ENCODE data around the gene MYBBP1A. TPM values are rescaled to one million over a fixed set of nuclear protein-coding genes. Genes with fewer than 3 reads are reported as not detected.
A peak's percentile ranks its signal among the peaks of the same experiment; 100 is the strongest.

The MYBBP1A gene
- total RNA-seq, 4 donors from 2014 or later: 73.4 to 127 (median 83.8) TPM

- no peaks in the 10 kb centered on the region for H3K9me3 ChIP-seq
- H3K27ac ChIP-seq: peak overlapping the region; percentile 37
- H3K27me3 ChIP-seq: no peaks in the 10 kb centered on the region
- H3K4me3 ChIP-seq: no peak overlapping the region
- no peak for DNase-seq (ENCODE audit: low spot score in 2 of 2)
- TF ChIP-seq EP300 (IDR thresholded peaks at IDR 0.05) (no peak), POLR2AphosphoS5 (IDR thresholded peaks at IDR 0.05) (no peak), POLR2A (IDR thresholded peaks at IDR 0.05) (no peak)
- TF ChIP-seq, protein P1, sequence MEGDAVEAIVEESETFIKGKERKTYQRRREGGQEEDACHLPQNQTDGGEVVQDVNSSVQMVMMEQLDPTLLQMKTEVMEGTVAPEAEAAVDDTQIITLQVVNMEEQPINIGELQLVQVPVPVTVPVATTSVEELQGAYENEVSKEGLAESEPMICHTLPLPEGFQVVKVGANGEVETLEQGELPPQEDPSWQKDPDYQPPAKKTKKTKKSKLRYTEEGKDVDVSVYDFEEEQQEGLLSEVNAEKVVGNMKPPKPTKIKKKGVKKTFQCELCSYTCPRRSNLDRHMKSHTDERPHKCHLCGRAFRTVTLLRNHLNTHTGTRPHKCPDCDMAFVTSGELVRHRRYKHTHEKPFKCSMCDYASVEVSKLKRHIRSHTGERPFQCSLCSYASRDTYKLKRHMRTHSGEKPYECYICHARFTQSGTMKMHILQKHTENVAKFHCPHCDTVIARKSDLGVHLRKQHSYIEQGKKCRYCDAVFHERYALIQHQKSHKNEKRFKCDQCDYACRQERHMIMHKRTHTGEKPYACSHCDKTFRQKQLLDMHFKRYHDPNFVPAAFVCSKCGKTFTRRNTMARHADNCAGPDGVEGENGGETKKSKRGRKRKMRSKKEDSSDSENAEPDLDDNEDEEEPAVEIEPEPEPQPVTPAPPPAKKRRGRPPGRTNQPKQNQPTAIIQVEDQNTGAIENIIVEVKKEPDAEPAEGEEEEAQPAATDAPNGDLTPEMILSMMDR (IDR thresholded peaks at IDR 0.05): no peak
- H3K4me1 ChIP-seq: peaks cover 44% of the 10 kb centered on the region
- H3K36me3 ChIP-seq: peaks cover 88% of the 10 kb centered on the region
- WGBS: 83% methylated on average over 15 of the region's 29 CpGs
Observed at GRCh38 chr17:4541328-4542002, 13.7 kb downstream of the MYBBP1A start.

GRCh38 chr17:4540687-4541327, 14.4 kb downstream of the MYBBP1A start:
- H3K4me3 ChIP-seq: no peak overlapping the region
- 68% methylated on average over 13 of the region's 15 CpGs for WGBS

GRCh38 chr17:4540224-4540651, 14.9 kb downstream of the MYBBP1A start:
- peaks cover 56% of the 10 kb centered on the region for H3K4me1 ChIP-seq
- peaks cover 76% of the 10 kb centered on the region for H3K36me3 ChIP-seq
- DNase-seq (ENCODE audit: low spot score in 2 of 2): no peak

More at GRCh38 chr17:4540687-4541327, 14.4 kb downstream of the MYBBP1A start:
- no peaks in the 10 kb centered on the region for H3K27me3 ChIP-seq
- H3K36me3 ChIP-seq: peaks cover 81% of the 10 kb centered on the region
- no peaks in the 10 kb centered on the region for H3K9me3 ChIP-seq
- peaks cover 50% of the 10 kb centered on the region for H3K4me1 ChIP-seq
- no peak for DNase-seq (ENCODE audit: low spot score in 2 of 2)
- H3K27ac ChIP-seq: peak overlapping the region; percentile 37
- TF ChIP-seq POLR2A (IDR thresholded peaks at IDR 0.05) (no peak), EP300 (IDR thresholded peaks at IDR 0.05) (no peak), POLR2AphosphoS5 (IDR thresholded peaks at IDR 0.05) (no peak)
- TF ChIP-seq, protein P1 (IDR thresholded peaks at IDR 0.05): no peak

GRCh38 chr17:4539576-4540223, 15.5 kb downstream of the MYBBP1A start:
- Histone ChIP-seq H3K36me3 (peaks cover 70% of the 10 kb centered on the region), H3K27ac (no peak overlapping the region), H3K9me3 (no peaks in the 10 kb centered on the region), H3K27me3 (no peaks in the 10 kb centered on the region), H3K4me1 (peaks cover 61% of the 10 kb centered on the region), H3K4me3 (no peak overlapping the region)
- no peak for DNase-seq (ENCODE audit: low spot score in 2 of 2)
- 92% methylated on average over 22 of the region's 26 CpGs for WGBS
- TF ChIP-seq, protein P1 (IDR thresholded peaks at IDR 0.05): no peak
- TF ChIP-seq POLR2A (IDR thresholded peaks at IDR 0.05): no peak
- TF ChIP-seq EP300 (IDR thresholded peaks at IDR 0.05): no peak
- no peak for TF ChIP-seq POLR2AphosphoS5 (IDR thresholded peaks at IDR 0.05)

More at GRCh38 chr17:4540224-4540651, 14.9 kb downstream of the MYBBP1A start:
- TF ChIP-seq, protein P1 (IDR thresholded peaks at IDR 0.05): no peak
- no peak for TF ChIP-seq EP300 (IDR thresholded peaks at IDR 0.05)
- no peak for TF ChIP-seq POLR2AphosphoS5 (IDR thresholded peaks at IDR 0.05)
- no peak for TF ChIP-seq POLR2A (IDR thresholded peaks at IDR 0.05)
- Histone ChIP-seq H3K27ac (peak overlapping the region; percentile 37), H3K9me3 (no peaks in the 10 kb centered on the region), H3K27me3 (no peaks in the 10 kb centered on the region), H3K4me3 (no peak overlapping the region)
- WGBS: 83% methylated on average over 13 of the region's 14 CpGs

DNA sequence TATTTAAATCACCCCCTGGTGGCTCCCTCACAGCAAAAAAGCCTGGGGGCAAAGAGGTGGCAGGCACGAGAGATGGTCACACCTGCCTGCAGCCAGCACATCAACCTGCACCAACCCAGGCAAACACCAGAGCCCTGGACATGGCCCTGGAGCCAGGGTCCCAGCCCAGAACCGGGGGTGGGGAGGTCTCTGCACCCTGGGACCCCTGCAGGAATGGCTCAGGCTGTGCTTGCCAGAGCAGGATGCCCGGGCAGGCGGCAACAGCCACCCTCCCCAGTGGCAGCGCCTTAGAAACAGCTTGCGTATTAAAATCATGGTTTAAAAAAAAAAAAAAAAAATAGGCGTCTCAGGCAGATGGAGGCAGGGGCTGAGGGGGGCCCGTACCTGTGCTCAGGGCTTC, 16.2 kb downstream of the MYBBP1A start:
- H3K4me3 ChIP-seq: no peak overlapping the region
- TF ChIP-seq, protein P1 (IDR thresholded peaks at IDR 0.05): no peak
- TF ChIP-seq POLR2A (IDR thresholded peaks at IDR 0.05) (no peak), EP300 (IDR thresholded peaks at IDR 0.05) (no peak), POLR2AphosphoS5 (IDR thresholded peaks at IDR 0.05) (no peak)
- 77% methylated on average over 3 of the region's 8 CpGs for WGBS
- peaks cover 64% of the 10 kb centered on the region for H3K36me3 ChIP-seq
- no peak for DNase-seq (ENCODE audit: low spot score in 2 of 2)
- H3K27ac ChIP-seq: no peak overlapping the region
- H3K27me3 ChIP-seq: no peaks in the 10 kb centered on the region
- H3K4me1 ChIP-seq: peaks cover 68% of the 10 kb centered on the region
- H3K9me3 ChIP-seq: no peaks in the 10 kb centered on the region
